Midbrain (tissue), 1 donor: Measurements from ENCODE around the gene MICALL2.

Experiments used
- DNase-seq: peaks from one replicate; lab custom pipeline; 2025; lab: John Stamatoyannopoulos, UW

The MICALL2 gene

GRCh38 chr7:1468203-1468602 lies 8.9 kb upstream of the MICALL2 start:
- DNase-seq = no peak

- DNase-seq = peak; percentile 24
Observed at GRCh38 chr7:1466524-1467271, 7.4 kb upstream of the MICALL2 start.

- no peak for DNase-seq
Observed at GRCh38 chr7:1464694-1465093, 5.4 kb upstream of the MICALL2 start.

- no peak for DNase-seq
Observed at GRCh38 chr7:1463676-1464223, 4.5 kb upstream of the MICALL2 start.

- DNase-seq = no peak
Observed at GRCh38 chr7:1461646-1462375, 2.5 kb upstream of the MICALL2 start.

GRCh38 chr7:1460821-1461645 lies 1.8 kb upstream of the MICALL2 start:
- DNase-seq = no peak

- peak; percentile 37 for DNase-seq
Observed at GRCh38 chr7:1459920-1460820, 900 bp upstream of the MICALL2 start.

- peak; percentile 99 for DNase-seq
Observed at GRCh38 chr7:1459512-1459892, 232 bp upstream of the MICALL2 start.

GRCh38 chr7:1457949-1458682 lies 1.2 kb downstream of the MICALL2 start:
- DNase-seq = peak; percentile 15

- no peak for DNase-seq
Observed at GRCh38 chr7:1457059-1457948, 2.0 kb downstream of the MICALL2 start.

- no peak for DNase-seq
Observed at GRCh38 chr7:1455955-1456354, 3.3 kb downstream of the MICALL2 start.

- DNase-seq = no peak
Observed at GRCh38 chr7:1455241-1455939, 3.9 kb downstream of the MICALL2 start.

- DNase-seq = peak; percentile 52
Observed at GRCh38 chr7:1454542-1454941, 4.7 kb downstream of the MICALL2 start.

- no peak for DNase-seq
Observed at GRCh38 chr7:1452205-1452604, 7.1 kb downstream of the MICALL2 start.

GRCh38 chr7:1450987-1451386 lies 8.3 kb downstream of the MICALL2 start:
- DNase-seq = no peak

- no peak for DNase-seq
Observed at GRCh38 chr7:1450431-1450830, 8.8 kb downstream of the MICALL2 start.

- DNase-seq = no peak
Observed at GRCh38 chr7:1449951-1450350, 9.3 kb downstream of the MICALL2 start.

- DNase-seq = no peak
Observed at GRCh38 chr7:1449501-1449900, 9.8 kb downstream of the MICALL2 start.

GRCh38 chr7:1448958-1449357 lies 10.3 kb downstream of the MICALL2 start:
- DNase-seq = no peak
